NCI-H1105 treated with DMSO at 0.1 percent for 48 hours (cell line): ENCODE measurements around the gene IQGAP2.

Source experiments
- DNase-seq: peaks from one replicate; lab custom pipeline; 2025; lab: John Stamatoyannopoulos, UW

The IQGAP2 gene

DNA sequence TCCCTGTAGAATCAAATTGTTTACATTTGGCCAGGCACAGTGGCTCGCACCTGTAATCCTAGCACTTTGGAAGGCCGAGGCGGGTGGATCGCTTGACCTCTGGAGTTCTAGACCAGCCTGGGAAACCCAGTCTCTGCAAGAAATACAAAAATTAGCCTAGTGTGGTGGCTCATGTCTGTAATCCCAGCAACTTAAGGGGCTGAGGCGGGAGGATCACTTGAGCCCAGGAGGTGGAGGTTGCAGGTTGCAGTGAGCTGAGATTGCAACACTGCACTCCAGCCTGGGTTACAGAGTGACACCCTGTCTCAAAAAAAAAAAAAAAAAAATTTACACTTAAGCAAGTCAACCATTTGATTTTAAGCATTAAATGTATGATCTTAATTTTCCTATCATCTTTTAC, 17.5 kb upstream of the IQGAP2 start:
- no peak for DNase-seq

DNA sequence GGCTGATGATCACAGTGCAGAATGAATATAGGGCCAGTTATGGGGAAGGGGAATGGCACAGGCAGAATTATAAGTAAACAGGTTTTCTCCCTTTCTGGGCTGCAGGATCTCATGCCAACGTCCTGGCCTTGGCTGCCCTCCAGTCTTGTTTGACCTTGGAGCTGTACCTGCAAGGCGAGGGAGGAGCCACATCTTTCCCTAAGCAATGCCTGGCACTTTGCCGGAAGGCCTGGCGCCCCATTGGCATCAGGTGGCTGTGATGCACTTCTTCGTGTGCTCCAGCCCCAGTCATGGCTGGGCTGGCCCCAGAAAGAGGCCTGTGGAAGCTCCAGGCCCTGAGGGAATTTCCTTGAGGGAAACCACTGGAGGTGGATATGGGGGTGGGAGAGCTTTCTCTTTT, 16.7 kb upstream of the IQGAP2 start:
- DNase-seq: no peak

DNA sequence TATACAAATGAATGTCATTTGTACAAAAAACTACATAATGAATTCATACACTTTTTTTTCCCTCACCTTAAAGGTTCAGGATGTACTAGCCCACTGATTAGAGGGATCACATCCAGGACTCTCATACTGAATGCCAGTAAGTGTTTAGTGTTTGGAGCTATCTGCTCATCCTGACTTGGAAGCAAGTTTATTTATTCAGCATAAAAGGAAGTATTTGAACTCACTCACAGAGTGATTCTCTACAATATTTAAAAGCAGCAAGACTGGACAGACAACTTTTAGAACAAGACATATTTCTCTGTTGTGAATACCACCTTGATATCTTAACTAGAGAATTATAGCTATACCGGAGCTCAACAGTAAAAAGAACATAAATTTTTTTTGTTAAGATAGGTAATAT, 14.8 kb upstream of the IQGAP2 start:
- no peak for DNase-seq

DNA sequence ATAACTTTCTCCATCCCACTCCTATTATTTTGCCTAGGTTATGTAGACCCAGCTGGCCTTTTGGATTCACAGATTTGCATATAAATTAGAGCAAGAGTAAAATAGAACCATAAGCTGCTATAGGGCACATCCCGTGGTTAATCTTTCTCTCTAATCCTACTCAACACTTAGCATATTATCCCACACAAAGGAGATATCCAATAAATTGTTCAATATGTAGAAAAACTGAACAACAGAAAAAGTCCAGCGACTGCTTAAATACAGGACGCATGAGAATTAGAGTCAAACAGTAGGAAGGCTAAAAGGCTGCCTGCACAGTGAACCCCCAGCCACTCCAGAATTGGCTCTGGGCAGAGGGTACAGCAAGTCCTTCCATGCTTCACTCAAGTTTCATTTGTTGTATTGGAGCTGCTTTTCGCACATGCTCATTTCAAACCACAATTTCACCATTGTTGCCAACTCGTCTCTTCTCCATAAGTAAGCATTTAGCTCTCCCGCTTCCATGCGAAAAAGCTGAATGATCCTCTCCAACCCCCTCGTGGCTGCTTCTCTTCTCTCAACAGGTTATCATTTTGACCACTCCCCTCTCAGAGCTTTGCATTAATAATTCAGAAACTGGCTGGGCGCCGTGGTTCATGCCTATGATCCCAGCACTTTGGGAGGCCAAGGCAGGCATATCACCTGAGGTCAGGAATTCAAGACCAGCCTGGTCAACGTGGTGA, 14.1 kb upstream of the IQGAP2 start:
- DNase-seq: no peak

DNA sequence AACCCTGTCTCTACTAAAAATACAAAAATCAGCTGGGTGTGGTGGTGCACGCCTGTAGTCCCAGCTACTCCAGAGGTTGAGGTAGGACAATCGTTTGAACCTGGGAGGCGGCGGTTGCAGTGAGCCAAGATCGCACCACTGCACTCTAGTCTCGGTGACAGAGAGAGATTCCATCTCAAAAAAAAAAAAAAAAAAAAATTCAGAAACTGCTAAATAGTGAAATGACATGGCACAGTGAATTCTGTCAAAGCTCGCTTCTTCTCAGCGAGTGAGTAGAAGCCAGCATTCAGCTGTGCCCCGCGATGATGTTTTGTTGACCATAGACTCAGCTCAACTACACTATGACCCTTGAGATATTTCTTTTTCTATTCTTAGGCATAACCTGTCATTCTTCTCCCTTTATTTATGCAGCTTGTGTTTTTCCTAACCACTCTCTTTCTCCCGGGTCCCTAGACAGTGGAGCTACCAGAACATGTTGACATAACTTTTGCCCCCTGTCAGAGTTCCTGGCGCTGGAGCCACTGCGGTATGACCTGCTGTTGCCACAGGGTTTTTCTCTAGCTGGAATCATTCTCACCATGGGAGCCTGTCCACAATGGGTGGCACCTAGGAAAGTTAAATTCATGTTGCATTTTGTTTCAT, 13.5 kb upstream of the IQGAP2 start:
- no peak for DNase-seq

DNA sequence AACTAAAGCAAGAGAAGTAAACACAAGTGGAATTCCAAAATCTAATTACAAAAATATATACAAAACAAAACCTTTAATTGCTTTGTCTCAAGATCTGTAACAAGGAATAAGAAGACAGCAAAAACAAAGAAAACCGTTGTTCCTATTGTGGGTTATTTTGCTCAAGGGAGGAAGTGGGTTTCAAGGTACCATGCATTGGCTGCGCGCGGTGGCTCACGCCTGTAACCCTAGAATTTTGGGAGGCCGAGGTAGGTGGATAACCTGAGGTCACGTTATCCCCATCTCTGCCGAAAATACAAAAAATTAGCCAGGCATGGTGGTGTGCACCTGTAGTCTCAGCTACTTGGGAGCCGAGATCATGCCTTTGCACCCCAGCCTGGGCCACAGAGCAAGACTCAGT, 12.1 kb upstream of the IQGAP2 start:
- DNase-seq: no peak

DNA sequence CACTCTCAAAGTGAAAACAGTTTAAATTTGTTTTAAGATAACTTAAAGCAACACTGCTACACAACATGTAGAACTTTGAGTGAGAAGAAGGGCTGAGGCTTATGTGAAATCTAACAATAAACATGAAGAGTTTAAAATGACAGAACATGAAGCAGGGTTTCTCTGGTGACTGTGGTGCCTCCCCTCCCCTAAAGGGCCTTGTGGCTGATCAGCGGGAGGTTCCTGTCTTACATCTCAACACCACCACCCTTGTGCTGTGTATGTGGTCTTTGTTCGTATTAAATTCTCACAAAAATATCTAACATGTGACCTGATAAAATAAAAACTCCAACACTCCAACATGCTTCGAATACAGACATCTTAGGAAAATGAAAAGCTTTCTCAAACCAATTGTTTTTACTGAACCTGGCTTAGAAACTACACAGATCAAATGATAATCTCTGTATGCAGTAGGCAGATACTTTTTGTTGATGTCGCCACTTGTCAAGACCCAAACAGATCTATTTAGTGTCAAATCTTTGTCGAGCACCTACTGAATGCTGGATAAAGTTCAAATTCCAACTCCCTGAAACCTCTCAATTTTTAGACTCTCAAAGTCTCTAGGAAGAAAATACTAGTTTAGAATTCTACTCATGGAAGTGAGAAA, 9.9 kb upstream of the IQGAP2 start:
- no peak for DNase-seq

DNA sequence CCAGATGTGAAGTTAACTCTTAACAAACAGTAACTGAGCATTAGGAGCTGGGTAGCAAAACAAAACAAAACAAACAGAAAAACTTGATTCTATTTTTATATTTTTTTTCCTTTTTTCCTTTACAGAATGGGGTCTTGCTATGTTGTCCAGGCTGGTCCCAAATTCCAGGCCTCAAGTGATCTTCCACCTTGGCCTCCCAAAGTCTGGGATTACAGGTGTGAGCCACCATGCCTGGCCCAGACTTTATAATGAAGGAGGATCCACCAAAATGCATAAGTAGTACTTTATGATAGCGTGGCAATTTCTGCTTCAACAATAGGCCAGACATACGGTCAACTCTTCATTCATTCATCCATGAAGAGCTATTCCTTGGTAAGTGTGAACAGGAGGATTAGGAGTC, 5.9 kb upstream of the IQGAP2 start:
- DNase-seq: no peak

DNA sequence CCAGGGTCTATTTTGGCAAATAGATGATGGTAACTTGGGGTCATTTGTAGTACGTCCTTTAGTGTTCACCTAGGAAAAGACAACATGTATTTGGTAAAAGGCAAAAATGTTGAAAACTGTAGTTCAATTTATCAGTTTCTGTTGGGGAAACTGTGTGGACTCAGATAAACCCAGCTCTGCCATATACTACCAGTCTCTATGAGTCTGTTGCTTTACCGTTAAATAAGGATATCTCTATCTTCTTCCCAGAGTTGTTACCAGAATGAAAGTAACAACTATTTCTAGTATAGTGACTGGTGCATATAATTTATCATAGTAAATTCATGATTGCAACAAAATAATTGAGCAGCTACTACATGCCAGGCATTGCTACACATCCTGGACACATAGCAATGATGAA, 3.8 kb upstream of the IQGAP2 start:
- DNase-seq: no peak

DNA sequence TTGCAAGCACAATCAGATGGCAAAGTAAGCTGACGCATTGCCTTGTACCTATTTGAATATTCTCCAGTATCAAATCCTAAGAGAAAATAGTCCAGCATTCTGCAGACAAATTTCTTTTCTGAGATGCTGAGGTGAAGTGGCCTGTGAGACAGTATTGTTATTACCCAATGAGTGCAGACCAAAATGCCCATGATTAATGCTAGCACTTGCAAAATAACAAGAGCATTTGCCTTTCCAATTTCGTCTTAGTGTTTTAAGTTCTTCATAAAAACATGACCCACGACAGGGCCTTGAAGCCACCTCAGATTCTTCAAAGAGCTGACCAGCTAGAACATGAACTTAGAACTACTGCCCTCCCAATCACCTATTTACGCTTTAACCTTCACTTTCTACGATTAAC, 2.6 kb upstream of the IQGAP2 start:
- DNase-seq: no peak

DNA sequence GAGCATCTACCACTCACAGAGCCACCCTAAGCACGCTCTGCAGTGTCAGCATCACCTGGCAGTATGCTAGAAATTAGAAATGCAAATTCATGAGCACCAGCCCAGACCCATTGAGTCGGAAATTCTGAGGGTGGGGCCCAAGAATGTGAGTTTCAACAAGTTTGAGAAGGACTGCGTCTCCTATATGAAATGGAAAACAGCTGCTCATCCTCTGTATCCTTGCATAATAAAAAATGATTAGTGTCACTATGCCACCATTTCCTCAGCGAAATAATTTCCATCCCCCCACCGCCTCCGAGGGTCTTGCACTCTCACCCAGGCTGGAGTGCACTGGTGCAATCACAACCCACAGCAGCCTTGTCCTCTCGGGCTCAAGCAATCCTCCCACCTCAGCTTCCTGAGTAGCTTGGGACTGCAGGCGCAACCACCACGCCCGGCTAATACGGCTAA, 1.3 kb upstream of the IQGAP2 start:
- no peak for DNase-seq

DNA sequence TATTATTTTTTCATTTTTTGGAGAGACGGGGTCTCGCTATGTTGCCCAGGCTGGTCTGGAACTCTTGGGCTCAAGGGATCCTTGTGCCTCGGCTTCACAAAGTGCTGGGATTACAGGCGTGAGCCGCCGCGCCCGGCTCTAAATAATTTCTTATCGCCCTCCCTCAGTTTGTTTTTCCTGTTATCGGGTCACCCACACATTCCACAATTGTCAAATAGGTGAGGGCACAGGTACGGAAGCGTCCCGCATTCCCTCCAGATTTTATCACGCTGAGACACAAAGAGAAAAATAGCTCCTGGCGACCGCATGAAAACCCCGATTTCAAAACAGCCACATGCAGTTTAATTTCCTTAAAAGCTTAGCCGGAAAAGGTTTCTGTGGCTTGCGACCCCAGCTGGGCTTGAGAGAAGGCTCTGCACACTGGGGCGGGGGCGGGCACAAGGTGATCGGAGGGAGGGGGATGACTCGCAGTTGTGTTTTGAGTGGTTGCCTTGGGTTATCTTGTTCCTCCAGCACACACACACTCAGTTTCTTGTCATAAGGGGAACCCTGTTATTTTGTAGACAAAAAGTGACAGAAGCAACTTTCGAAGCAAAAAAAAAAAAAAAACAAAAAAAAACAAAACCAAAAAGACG, 717 bp upstream of the IQGAP2 start:
- DNase-seq: no peak

DNA sequence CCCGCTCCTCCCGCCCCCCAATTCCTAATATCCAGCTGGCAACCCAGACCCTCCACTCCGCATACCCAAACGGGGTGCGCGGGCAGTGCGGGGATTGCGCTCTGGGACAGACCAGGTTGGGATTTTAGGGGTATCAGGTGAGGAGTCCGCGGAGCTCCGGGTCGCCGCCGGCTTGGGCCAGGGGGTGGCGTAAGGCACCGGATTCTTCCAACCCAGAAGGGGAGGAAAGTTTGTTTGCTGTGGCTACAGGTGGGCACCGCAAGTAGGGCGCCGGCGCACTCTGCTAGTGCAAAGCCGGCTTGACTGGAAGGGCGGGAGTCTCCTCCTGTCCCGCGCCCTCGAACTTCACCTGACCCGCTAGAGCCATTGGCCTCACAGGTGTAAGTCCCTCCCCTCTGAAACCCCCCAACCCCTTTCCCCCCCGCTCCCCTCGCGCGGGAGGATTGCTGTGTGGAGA, 709 bp downstream of the IQGAP2 start:
- DNase-seq: no peak

DNA sequence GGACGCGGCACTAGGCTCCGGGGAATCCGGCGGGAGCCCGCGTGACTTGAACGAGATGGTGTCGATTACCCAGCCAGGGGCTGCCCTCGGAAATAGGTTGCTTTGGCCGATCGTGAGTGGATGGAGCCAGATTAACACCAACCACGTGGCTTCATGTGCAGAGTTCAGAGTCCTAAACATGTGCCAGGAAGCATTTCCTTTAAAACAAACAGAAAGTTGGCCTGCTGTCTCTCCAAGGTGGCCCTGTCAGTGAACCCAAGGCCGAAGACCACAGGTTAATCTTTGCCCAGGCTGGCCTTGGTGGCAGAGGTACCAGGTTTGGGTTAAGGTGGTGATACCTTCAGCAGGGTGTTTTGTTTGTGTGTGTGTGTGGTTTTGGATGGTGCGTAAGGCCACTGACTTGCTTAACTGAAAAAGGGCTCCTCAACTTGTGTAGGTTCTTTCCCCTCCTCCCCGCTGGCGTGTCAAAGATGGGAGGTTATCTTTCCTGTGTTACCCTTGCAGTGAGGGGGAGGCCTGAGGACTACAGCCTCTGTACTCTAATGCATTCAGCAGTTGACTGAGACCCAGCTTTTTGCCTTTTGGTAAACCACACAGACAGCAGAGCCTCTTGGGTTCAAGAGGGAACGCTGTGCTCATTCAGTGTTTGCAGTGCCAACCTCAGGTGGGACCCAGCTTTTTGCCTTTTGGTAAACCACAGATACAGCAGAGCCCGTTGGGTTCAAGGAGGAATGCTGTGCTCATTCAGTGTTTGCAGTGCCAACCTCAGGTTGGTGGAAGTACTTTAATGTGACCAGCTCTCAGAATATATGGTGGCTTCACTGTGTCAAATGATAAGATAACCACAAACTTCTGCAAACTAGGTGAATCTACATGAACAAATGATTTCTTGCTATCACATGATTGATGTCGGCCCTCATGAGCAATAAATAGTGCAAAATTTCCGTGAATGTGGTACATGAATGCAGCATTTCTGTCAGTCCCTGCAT, 1.4 kb downstream of the IQGAP2 start:
- DNase-seq: no peak

DNA sequence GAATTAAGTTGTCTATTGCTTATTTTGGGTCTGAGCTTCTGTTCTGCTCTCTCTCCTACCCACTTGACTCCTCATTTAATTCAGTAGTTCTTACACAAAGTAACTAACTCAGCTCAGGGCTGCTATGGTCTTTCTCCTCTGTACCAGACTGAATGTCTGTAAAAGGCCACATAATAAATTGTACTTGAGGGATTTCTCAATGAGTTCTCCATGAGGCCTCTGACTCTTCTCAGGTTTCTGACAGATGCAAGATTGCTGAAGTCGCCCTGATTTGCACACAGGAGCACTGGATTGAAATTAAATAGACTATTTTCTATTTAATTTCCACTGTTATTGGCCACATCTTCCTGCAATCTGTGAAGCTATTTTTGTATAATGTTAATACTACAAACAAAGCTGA, 2.9 kb downstream of the IQGAP2 start:
- no peak for DNase-seq

DNA sequence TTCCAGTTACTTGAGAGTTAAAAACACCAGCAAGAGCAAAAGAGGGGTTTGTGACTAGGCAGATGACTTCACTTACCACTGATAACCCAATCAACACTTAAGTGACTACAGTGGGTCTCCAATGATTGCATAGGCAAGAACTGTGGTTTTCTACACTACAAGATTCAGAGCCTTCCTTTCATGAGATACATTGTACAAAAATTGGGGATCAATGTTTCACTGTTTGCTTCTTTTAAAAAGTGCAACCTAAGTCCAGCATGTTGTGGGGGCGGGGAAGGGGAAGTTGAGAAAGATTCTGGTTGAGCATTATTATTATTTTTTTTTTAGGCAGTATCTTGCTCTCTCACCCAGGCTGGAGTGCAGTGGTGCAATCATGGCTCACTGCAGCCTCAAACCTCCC, 3.6 kb downstream of the IQGAP2 start:
- DNase-seq: no peak

DNA sequence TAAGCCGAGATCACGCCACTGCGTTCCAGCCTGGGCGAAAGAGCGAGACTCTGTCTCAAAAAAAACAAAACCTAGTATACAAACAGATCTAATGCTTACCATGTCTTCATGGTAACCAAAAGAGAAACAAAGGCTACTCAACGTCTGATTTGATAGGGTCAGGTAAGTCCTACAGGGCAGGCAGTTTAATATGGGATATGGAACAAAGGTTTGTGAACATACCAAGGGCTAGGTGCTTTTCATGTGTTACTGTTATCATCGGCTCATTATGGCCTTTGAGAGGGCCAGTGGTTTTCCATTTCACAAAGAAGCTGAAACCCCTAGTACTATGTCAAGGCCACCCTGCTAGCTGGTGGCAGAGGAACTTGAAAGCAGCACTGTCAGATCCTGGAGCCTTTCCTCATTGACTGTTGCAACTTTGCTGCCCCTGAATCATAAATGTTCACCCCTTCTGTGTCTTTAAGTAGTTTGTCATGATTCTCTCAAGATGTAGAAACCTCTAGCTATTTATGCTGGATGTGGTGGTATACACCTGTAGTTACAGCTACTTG, 5.1 kb downstream of the IQGAP2 start:
- no peak for DNase-seq

DNA sequence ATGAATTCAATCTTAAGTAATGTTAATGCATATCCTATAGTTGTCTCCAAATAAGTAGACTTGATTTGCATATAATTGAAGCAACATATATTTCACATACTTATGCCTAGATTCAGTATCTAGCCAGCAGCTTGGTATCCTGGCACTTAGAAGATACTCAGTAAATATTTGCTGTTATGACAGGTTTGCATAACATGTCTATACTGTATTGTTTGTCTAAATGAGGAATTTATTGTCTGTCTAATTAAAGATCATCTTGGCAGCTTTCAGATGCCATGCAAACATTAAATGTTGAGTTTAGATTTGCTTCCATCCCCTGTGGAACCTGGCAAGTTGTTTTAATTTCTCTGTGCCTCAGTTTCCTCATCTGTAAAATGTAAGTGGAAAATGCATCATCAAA, 9.4 kb downstream of the IQGAP2 start:
- DNase-seq: no peak

DNA sequence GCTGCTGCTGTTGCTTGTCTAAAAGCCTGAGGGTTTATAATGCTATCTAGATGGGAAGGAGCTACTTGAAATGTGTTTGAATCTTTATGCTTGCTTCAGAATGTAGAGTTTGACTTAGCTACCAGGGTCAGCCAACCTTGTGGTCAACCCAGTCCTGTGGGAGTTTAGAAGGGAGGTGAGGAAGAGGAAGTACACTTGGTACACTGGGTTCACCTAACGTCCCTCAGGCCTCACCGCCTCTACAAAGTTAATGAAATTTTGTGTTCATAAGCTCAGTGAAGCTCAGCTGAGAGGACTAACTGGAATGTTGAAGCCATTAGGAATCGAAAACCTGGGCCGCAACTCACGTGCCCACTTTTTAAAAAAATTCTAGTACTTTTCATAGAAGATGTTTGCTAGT, 10.7 kb downstream of the IQGAP2 start:
- no peak for DNase-seq

DNA sequence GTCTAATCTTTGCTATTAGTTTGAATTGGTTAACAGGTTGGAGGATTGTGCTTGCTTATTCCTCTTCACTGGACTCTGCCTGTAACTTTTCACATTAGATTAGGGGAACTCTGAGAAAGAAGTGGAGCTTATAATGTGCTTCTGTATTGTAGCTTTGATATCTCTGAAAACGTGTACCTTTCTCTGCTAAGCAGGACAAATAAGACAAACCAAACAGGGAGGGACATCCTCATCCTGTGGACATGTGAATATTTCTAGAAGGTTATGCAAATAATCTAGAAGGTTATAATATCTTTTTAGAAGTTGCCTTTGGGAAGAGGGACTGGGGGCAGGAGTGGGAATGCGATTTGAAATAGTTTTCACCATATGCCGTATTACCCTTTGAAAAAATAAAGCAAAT, 11.7 kb downstream of the IQGAP2 start:
- DNase-seq: no peak

DNA sequence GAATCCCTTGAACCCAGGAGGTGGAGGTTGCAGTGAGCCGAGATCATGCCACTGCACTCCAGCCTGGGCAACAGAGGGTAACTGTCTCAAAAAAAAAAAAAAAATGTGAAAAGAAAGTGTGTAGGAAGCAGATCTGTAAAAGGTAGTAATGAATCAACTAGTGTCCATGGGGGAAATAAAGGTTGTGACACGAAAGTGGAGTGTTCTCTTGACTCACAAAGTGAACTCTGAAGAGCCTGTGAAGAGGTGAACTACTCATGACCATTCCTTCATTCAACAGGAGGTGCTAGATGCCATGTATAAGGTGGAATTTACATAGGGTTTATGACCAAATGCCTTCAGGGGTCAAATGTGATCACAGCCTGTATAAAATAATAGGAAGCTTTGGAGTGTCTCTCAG, 12.8 kb downstream of the IQGAP2 start:
- DNase-seq: no peak
